OCI-LY7 (cell line): ENCODE results near the gene SLC35B4.

Source experiments
- CTCF ChIP-seq: fragments of 200-600 bp; sonication (generic); conservative IDR thresholded peaks from 2 replicates; pipeline ENCODE4 v1.5.1; 2014; ENCODE audit warnings: mild to moderate bottlenecking, antibody characterized with exemption, low read length, moderate library complexity, mixed read lengths
- EZH2phosphoT487 ChIP-seq: fragments of 200-600 bp; sonication (generic); IDR thresholded peaks from 2 replicates; pipeline ENCODE4 v1.6.1; 2018; ENCODE audit warnings: low read depth, borderline replicate concordance, mild to moderate bottlenecking, mixed run types, antibody characterized with exemption, low read length, moderate library complexity, mixed read lengths

GRCh38 chr7:134289841-134290240 is 26.9 kb downstream of the SLC35B4 start:
- no peak for TF ChIP-seq CTCF
- no peak for TF ChIP-seq EZH2phosphoT487
